Measurements from ENCODE around the gene CDH16. TPM values are rescaled to one million over a fixed set of nuclear protein-coding genes. Genes with fewer than 3 reads are reported as not detected.
"Not testable (repeated sequence)": the region's sequence is repeated elsewhere in the genome, so short reads cannot be mapped to it uniquely, and the experiment has no call there.

Gene CDH16
- total RNA-seq, 1 donor from 2014 or later: not detected

DNA sequence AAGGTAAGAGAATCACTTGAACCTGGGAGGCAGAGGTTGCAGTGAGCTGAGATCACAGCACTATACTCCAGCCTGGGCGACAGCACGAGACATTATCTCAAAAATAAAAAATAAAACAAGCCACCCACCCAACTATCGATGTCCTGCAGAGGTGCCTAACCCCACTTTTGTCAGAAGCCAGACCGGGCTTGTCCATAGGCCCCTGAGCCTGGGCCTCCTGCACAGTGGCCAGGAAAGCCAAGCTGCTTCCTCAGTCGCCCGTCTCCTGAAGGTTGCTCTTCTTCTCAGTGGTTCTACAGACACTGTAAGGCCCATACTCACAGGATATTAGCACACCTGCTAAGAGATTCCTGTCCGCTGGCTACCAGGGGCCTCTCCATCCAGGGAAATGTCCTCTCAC is 27.9 kb upstream of the CDH16 start:
- no peaks in the 10 kb centered on the region for H3F3A ChIP-seq (ENCODE audit: low read depth)
- Mint-ChIP-seq H3K36me3 (peaks cover 12% of the 10 kb centered on the region), H3K9me3 (no peaks in the 10 kb centered on the region), H3K27ac (no peak overlapping the region), H3K4me3 (no peak overlapping the region), H3K27me3 (ENCODE audit: insufficient read depth, low read depth) (peaks cover 11% of the 10 kb centered on the region), H3K4me1 (peaks cover 8% of the 10 kb centered on the region)
- no peaks in the 10 kb centered on the region for H3K79me2 ChIP-seq (ENCODE audit: low read depth)
- no peak for DNase-seq (ENCODE audit: low spot score)
- H2AFZ ChIP-seq (replicated peaks): no peak overlapping the region
- H3K9ac ChIP-seq: no peak overlapping the region
- no peaks in the 10 kb centered on the region for H3K36me3 ChIP-seq
- TF ChIP-seq EZH2phosphoT487 (IDR thresholded peaks at IDR 0.05) (no peak), EZH2 (IDR thresholded peaks at IDR 0.05) (no peak), CTCF (IDR thresholded peaks at IDR 0.05) (no peak)
- H3K4me2 ChIP-seq: no peak overlapping the region
- no peak overlapping the region for H3K4me3 ChIP-seq
- peaks cover 5% of the 10 kb centered on the region for H4K20me1 ChIP-seq (ENCODE audit: low read depth)
- no peaks in the 10 kb centered on the region for H3K9me3 ChIP-seq (ENCODE audit: low read depth)
- peaks cover 55% of the 10 kb centered on the region for H3K27me3 ChIP-seq
- no peak overlapping the region for H3K27ac ChIP-seq
- no peaks in the 10 kb centered on the region for H3K4me1 ChIP-seq

DNA sequence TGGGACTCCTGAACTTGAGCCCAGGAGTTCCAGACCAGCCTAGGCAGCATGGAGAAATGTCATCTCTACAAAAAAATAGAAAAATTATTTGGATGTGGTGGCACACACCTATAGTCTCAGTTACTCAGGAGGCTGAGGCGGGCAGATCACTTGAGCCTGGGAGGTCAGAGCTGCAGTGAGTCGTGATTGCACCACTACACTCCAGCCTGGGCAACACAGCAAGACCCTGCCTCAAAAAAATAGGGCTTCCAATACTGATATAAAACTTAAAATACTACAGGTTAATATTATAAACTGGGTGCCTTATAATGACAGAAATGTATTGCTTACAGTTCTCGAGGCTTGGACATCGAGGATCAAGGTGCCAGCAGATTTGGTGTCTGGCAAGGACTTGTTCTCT is 27.3 kb upstream of the CDH16 start:
- H3K4me1 Mint-ChIP-seq: peaks cover 8% of the 10 kb centered on the region
- Histone ChIP-seq H3K4me1 (no peaks in the 10 kb centered on the region), H3K27ac (no peak overlapping the region), H3K9me3 (ENCODE audit: low read depth) (no peaks in the 10 kb centered on the region), H3F3A (ENCODE audit: low read depth) (no peaks in the 10 kb centered on the region), H4K20me1 (ENCODE audit: low read depth) (peaks cover 5% of the 10 kb centered on the region), H3K27me3 (peaks cover 49% of the 10 kb centered on the region), H3K4me2 (no peak overlapping the region), H3K79me2 (ENCODE audit: low read depth) (no peaks in the 10 kb centered on the region), H3K9ac (no peak overlapping the region), H3K4me3 (no peak overlapping the region), H3K36me3 (no peaks in the 10 kb centered on the region), H2AFZ (replicated peaks) (no peak overlapping the region)
- H3K27me3 Mint-ChIP-seq (ENCODE audit: insufficient read depth, low read depth): peaks cover 11% of the 10 kb centered on the region
- TF ChIP-seq EZH2 (IDR thresholded peaks at IDR 0.05): no peak
- no peak for TF ChIP-seq CTCF (IDR thresholded peaks at IDR 0.05)
- no peak for TF ChIP-seq EZH2phosphoT487 (IDR thresholded peaks at IDR 0.05)
- no peak for DNase-seq (ENCODE audit: low spot score)
- H3K27ac Mint-ChIP-seq: no peak overlapping the region
- no peak overlapping the region for H3K4me3 Mint-ChIP-seq
- H3K36me3 Mint-ChIP-seq: peaks cover 12% of the 10 kb centered on the region
- H3K9me3 Mint-ChIP-seq: no peaks in the 10 kb centered on the region

GRCh38 chr16:66944971-66945370 is 26.3 kb upstream of the CDH16 start:
- H3K9me3 ChIP-seq (ENCODE audit: low read depth); DNase-seq (ENCODE audit: low spot score); H3K27ac ChIP-seq; H3K4me1 Mint-ChIP-seq; H3K27ac Mint-ChIP-seq; H3K4me3 ChIP-seq; H3K36me3 ChIP-seq; H3K9me3 Mint-ChIP-seq; H4K20me1 ChIP-seq (ENCODE audit: low read depth); H3K4me3 Mint-ChIP-seq; H3F3A ChIP-seq (ENCODE audit: low read depth); H3K9ac ChIP-seq; H3K79me2 ChIP-seq (ENCODE audit: low read depth); H3K4me1 ChIP-seq; H3K4me2 ChIP-seq; H2AFZ ChIP-seq (replicated peaks): not testable (repeated sequence)
- H3K27me3 ChIP-seq: peaks cover 40% of the 10 kb centered on the region
- Mint-ChIP-seq H3K27me3 (ENCODE audit: insufficient read depth, low read depth) (peaks cover 11% of the 10 kb centered on the region), H3K36me3 (peaks cover 12% of the 10 kb centered on the region)

GRCh38 chr16:66944054-66944441 is 25.4 kb upstream of the CDH16 start:
- Histone ChIP-seq H3K9me3 (ENCODE audit: low read depth) (no peaks in the 10 kb centered on the region), H2AFZ (replicated peaks) (no peak overlapping the region), H3K9ac (no peak overlapping the region), H3K36me3 (no peaks in the 10 kb centered on the region), H3K4me2 (no peak overlapping the region), H3F3A (ENCODE audit: low read depth) (no peaks in the 10 kb centered on the region), H3K4me3 (no peak overlapping the region), H3K4me1 (no peaks in the 10 kb centered on the region), H3K27me3 (peaks cover 30% of the 10 kb centered on the region), H4K20me1 (ENCODE audit: low read depth) (peaks cover 5% of the 10 kb centered on the region), H3K79me2 (ENCODE audit: low read depth) (no peaks in the 10 kb centered on the region), H3K27ac (no peak overlapping the region)
- Mint-ChIP-seq H3K27ac (no peak overlapping the region), H3K4me1 (peaks cover 8% of the 10 kb centered on the region), H3K27me3 (ENCODE audit: insufficient read depth, low read depth) (peaks cover 13% of the 10 kb centered on the region), H3K36me3 (peaks cover 12% of the 10 kb centered on the region), H3K4me3 (no peak overlapping the region), H3K9me3 (no peaks in the 10 kb centered on the region)
- no peak for DNase-seq (ENCODE audit: low spot score)
- no peak for TF ChIP-seq EZH2phosphoT487 (IDR thresholded peaks at IDR 0.05)
- TF ChIP-seq EZH2 (IDR thresholded peaks at IDR 0.05): no peak
